Gastroesophageal sphincter (tissue), 4 donors: ENCODE data around the gene ACOX3. TPM values are rescaled to one million over a fixed set of nuclear protein-coding genes. Genes with fewer than 3 reads are reported as not detected.

Experiments
- ATAC-seq: fragments of 150-250 bp; one replicate; pipeline ENCODE4 v1.9.1; 2016; ENCODE audit warnings: mild to moderate bottlenecking, moderate library complexity
- H3K27ac ChIP-seq, 4 donors: fragments of 200-600 bp; sonication (generic) in 3 of 4; 1 replicate in 3 of 4; 2 replicates in 1 of 4; pipeline ENCODE4 v1.5.1; 2016 to 2019
- H3K27me3 ChIP-seq: fragments of 200-600 bp; sonication (generic); one replicate; pipeline ENCODE4 v1.5.1; 2019
- H3K36me3 ChIP-seq, 2 donors: fragments of 200-600 bp; sonication (generic); one replicate each; pipeline ENCODE4 v1.5.1; 2019; ENCODE audit warnings: control low read depth in 1 of 2
- H3K4me1 ChIP-seq, 3 donors: fragments of 200-600 bp; sonication (generic); 1 replicate in 2 of 3; 2 replicates in 1 of 3; pipeline ENCODE4 v1.5.1; 2016 to 2019; ENCODE audit warnings: control low read depth in 2 of 3
- H3K4me3 ChIP-seq, 2 donors: fragments of 200-600 bp; sonication (generic); one replicate each; pipeline ENCODE4 v1.5.1; 2019; ENCODE audit warnings: mild to moderate bottlenecking in 1 of 2, moderate library complexity in 1 of 2
- H3K9me3 ChIP-seq, 3 donors: fragments of 200-600 bp; sonication (generic); one replicate each; pipeline ENCODE4 v1.5.1; 2017 to 2019; ENCODE audit warnings: control low read depth in 2 of 3
- EP300 ChIP-seq: sonication (generic); formaldehyde crosslinking; IDR thresholded peaks from one replicate; pipeline ENCODE4 v1.6.1; 2017; ENCODE audit warnings: antibody characterized with exemption, mild to moderate bottlenecking
- POLR2A ChIP-seq, 2 donors: fragments of 450-650 bp; IDR thresholded peaks; one replicate each; pipeline ENCODE4 v1.6.1; 2017; ENCODE audit warnings: antibody characterized with exemption in 2 of 2, mild to moderate bottlenecking in 2 of 2, moderate library complexity in 1 of 2
- POLR2AphosphoS5 ChIP-seq: sonication (generic); formaldehyde crosslinking; IDR thresholded peaks from one replicate; pipeline ENCODE4 v1.6.1; 2017; ENCODE audit warnings: antibody characterized with exemption
- WGBS, 2 donors: methylation state at CpG; one replicate each; pipeline ENCODE4 v1.1.5; 2018; ENCODE audit warnings: low coverage in 1 of 2; 5-methylcytosine and 5-hydroxymethylcytosine counted together
- total RNA-seq, 4 donors: library from RNA; depleted of rRNA; stranded (reverse); fragments of >200 nt; gene quantifications; one replicate each; pipeline ENCODE4 v1.1.0, GENCODE V29; 2016
- TF ChIP-seq, protein P1 (sequence below), 4 experiments: fragments of 200-600 bp in 2 of 4; fragments of 450-650 bp in 2 of 4; sonication (generic) in 1 of 4; IDR thresholded peaks; one replicate each; pipeline ENCODE4 v1.5.1; 2017 to 2019; ENCODE audit warnings: antibody characterized with exemption in 4 of 4, mild to moderate bottlenecking in 2 of 4, moderate library complexity in 2 of 4

The ACOX3 gene
- total RNA-seq, 4 donors from 2014 or later = 21.5 to 79.5 (median 37.1) TPM

DNA sequence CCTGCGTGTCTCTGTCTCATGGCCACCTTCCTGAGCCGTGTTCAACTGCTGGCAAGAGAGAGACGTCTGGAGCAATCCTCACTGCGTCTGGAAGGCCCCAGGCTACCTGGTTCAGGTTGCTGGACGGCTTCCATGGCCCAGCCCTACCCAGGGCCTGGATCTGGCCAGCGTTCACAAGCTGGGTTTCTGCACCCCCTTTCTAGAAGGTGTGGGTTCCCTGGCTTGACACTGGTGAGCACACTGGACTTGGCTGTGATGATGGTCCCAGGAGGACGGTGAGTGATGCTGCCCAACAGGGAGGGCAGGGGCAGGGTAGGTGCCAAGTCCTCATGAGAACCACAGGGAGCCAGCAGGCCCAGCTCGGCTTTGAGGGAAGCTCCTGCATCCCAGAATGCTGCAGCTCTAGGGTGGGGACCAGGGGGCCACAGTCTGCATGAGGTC, 107.6 kb downstream of the ACOX3 start:
- no peak for ATAC-seq
- Histone ChIP-seq H3K27me3 (no peaks in the 10 kb centered on the region), H3K9me3 (peaks cover 0 to 3% (median 0%) of the 10 kb centered on the region in 3 donors), H3K4me1 (peaks cover 4 to 20% (median 6%) of the 10 kb centered on the region in 3 donors), H3K36me3 (no peaks in the 10 kb centered on the region), H3K27ac (no peak overlapping the region), H3K4me3 (no peak overlapping the region)
- WGBS, 2 donors = 79% methylated on average over 6 of the region's 8 CpGs; no CpG with 5 or more reads in 1 of the 2 donors
- TF ChIP-seq POLR2AphosphoS5 (no peak), EP300 (no peak)
- TF ChIP-seq, protein P1, sequence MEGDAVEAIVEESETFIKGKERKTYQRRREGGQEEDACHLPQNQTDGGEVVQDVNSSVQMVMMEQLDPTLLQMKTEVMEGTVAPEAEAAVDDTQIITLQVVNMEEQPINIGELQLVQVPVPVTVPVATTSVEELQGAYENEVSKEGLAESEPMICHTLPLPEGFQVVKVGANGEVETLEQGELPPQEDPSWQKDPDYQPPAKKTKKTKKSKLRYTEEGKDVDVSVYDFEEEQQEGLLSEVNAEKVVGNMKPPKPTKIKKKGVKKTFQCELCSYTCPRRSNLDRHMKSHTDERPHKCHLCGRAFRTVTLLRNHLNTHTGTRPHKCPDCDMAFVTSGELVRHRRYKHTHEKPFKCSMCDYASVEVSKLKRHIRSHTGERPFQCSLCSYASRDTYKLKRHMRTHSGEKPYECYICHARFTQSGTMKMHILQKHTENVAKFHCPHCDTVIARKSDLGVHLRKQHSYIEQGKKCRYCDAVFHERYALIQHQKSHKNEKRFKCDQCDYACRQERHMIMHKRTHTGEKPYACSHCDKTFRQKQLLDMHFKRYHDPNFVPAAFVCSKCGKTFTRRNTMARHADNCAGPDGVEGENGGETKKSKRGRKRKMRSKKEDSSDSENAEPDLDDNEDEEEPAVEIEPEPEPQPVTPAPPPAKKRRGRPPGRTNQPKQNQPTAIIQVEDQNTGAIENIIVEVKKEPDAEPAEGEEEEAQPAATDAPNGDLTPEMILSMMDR (IDR thresholded peaks at IDR 0.05) = no peak

- ATAC-seq = no peak
- peak overlapping the region in 2 of 4 donors; percentile 59 to 73 for H3K27ac ChIP-seq
- H3K4me3 ChIP-seq = no peak overlapping the region
- peaks cover 0 to 3% (median 0%) of the 10 kb centered on the region in 3 donors for H3K9me3 ChIP-seq
- TF ChIP-seq, protein P1 (IDR thresholded peaks at IDR 0.05) = no peak
- no peak for TF ChIP-seq POLR2A (IDR thresholded peaks at IDR 0.05)
- no peak for TF ChIP-seq POLR2AphosphoS5
- no peak for TF ChIP-seq EP300
- peaks cover 4 to 20% (median 6%) of the 10 kb centered on the region in 3 donors for H3K4me1 ChIP-seq
- no peaks in the 10 kb centered on the region for H3K36me3 ChIP-seq
- 97 to 100% methylated on average over 3 to 8 of the region's 12 CpGs for WGBS, 2 donors
- H3K27me3 ChIP-seq = no peaks in the 10 kb centered on the region
Observed at GRCh38 chr4:8332038-8332857, 108.3 kb downstream of the ACOX3 start.

- Histone ChIP-seq H3K27ac (peak overlapping the region; percentile 16 to 73 (median 53)), H3K27me3 (no peaks in the 10 kb centered on the region), H3K9me3 (peaks cover 0 to 6% (median 0%) of the 10 kb centered on the region in 3 donors), H3K4me3 (no peak overlapping the region), H3K4me1 (peaks cover 4 to 20% (median 6%) of the 10 kb centered on the region in 3 donors), H3K36me3 (no peaks in the 10 kb centered on the region)
- no peak for ATAC-seq
- 83% methylated on average over 4 of the region's 6 CpGs; no CpG with 5 or more reads in 1 of the 2 donors for WGBS, 2 donors
- TF ChIP-seq, protein P1 (IDR thresholded peaks at IDR 0.05) = no peak
- TF ChIP-seq EP300 (no peak), POLR2AphosphoS5 (no peak), POLR2A (IDR thresholded peaks at IDR 0.05) (no peak)
Observed at GRCh38 chr4:8331575-8331955, 109.0 kb downstream of the ACOX3 start.

- H3K36me3 ChIP-seq = no peaks in the 10 kb centered on the region
- H3K4me3 ChIP-seq = no peak overlapping the region
- H3K4me1 ChIP-seq = peaks cover 4 to 20% (median 6%) of the 10 kb centered on the region in 3 donors
- peak; percentile 89 for ATAC-seq
- no peaks in the 10 kb centered on the region for H3K27me3 ChIP-seq
- WGBS, 2 donors = 40 to 49% methylated on average over 2 to 4 of the region's 15 CpGs
- peaks cover 0 to 11% (median 0%) of the 10 kb centered on the region in 3 donors for H3K9me3 ChIP-seq
- H3K27ac ChIP-seq = peak overlapping the region; percentile 16 to 73 (median 53)
- TF ChIP-seq POLR2A (IDR thresholded peaks at IDR 0.05) (no peak), POLR2AphosphoS5 (peak; percentile 81), EP300 (peak; percentile 38)
- TF ChIP-seq, protein P1 (IDR thresholded peaks at IDR 0.05) = peak in 2 of 4 experiments; percentile 26 to 32
Observed at GRCh38 chr4:8330821-8331574, 109.5 kb downstream of the ACOX3 start.
